Fibroblast of upper back skin (primary cell): ENCODE measurements around the gene COX7B.
"Not testable (repeated sequence)": the region's sequence is repeated elsewhere in the genome, so short reads cannot be mapped to it uniquely, and the experiment has no call there.

Experiments
- DNase-seq: peaks from one replicate; pipeline ENCODE4 v3.0.0-alpha.2; 2013

Gene COX7B, protein sequence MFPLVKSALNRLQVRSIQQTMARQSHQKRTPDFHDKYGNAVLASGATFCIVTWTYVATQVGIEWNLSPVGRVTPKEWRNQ

DNA sequence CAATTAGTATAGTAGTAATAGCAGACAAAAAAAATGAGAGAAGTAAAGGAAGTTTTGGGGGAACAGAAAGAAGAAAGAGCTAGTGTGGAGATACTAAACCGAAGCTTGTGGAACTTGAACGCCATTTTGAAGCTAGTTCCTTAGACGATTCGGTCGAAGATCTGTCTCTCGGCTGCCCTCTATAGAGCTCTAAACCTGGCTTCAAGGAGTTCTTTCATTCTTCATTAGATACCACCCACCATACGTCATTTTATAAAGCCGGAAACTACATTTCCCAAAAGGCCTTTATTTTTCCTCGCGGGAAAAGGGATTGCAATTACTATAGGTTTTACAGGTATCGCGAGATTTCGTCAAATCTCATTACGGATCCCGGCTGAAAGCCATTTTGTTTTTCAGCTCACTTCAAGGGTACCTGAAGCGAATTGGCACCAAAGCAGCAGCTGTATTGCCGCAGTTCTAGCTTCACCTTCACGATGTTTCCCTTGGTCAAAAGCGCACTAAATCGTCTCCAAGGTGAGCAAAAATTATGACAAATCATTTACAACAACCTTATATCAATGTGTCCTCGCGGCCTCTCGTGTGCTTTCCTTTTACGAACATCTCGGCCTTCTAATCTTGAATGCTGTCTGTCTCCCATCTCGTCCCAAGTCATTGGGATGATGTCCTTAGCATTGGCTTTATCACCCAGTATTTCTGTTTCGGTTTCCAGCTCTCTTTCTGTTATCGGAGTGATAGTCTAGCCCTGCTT, at the start of gene COX7B:
Gene COX7B, plus strand, starts transcription at position 388 of the 748 bp plus-strand sequence. Its CDS starts 86 bp downstream, at position 474.
- peak; percentile 98 for DNase-seq

DNA sequence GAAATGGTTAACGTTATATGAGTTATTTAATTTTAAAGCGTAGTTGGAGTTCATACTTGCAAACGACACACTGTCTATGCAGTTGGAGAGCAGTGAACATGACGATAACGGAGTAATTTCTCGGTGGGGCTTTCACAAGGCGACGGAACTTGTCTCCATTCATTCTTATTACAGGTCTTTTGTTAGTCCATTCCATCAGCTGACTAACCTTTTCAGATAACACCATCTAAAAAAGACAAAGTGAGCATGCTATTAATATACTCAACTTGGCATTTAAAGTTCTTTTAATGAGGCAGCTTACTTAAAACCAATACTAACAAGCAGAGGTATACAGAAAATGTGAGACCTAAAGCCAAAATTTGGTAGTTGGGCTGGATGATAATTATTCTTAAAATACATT, 23.9 kb upstream of the COX7B start:
- no peak for DNase-seq

- DNase-seq, result not testable (repeated sequence)
Observed at GRCh38 chrX:77881418-77881817, 17.9 kb upstream of the COX7B start.

DNA sequence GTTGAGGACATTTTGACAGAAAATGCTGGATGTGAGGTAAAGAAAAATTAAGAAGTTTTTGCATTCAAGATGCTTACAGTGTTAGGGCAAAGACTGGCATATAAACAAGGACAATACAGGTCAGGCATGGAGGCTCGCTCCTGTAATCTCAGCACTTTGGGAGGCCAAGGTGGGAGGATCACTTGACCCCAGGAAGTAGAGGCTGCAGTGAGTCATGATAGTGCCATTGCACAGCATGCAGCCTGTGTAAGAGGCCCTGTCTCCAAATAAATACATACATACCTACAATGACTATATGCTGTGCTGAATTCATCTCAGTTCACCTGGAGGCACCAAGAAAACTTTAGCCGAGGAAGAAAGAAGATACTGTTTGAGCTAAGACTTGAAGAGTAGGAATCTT, 6.4 kb upstream of the COX7B start:
- no peak for DNase-seq

DNA sequence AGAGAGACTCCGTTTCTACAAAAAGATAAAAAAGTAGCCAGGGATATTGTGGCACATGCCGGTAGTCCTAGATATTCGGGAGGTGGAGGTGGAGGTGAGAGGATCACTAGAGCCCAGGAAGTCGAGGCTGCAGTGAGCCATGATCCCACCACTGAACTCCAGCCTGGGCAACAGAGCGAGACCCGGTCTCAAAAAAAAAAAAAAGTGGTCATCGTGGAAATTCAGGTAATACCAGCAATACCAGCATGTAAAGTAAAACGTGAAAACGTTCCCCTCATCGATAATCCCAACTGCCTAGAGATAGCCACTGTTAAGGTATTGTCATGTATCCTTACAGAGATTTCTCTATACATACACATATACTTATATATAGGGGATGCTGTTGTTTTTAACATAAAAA, 5.6 kb upstream of the COX7B start:
- no peak for DNase-seq

GRCh38 chrX:77894921-77895886, 4.1 kb upstream of the COX7B start, which contains the start of gene MAGT1:
Gene MAGT1 (minus strand): TSS chrX:77895435. CDS start chrX:77895410, 25 bp downstream.
- DNase-seq, result peak; percentile 97

DNA sequence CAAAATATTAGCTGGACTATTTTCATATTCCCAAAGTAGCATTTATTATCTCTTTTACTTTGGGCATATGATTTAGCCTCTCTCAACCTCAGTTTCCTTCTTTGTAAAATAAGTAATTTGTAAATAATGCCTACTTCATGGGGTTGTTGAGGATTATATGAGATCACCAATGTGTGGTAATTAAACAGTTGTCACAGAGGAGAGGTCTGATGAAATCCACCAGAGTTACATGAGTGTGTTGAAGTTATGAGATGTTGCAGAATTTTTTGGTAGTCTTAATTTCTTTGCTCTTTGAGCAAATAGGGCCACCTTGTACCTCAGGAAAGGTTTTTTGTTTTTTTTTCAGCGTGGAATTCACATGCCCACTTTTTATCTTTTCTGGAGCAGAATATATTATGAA, 1.4 kb downstream of the COX7B start:
- no peak for DNase-seq

GRCh38 chrX:77901506-77901905, 2.2 kb downstream of the COX7B start:
- DNase-seq, result no peak

DNA sequence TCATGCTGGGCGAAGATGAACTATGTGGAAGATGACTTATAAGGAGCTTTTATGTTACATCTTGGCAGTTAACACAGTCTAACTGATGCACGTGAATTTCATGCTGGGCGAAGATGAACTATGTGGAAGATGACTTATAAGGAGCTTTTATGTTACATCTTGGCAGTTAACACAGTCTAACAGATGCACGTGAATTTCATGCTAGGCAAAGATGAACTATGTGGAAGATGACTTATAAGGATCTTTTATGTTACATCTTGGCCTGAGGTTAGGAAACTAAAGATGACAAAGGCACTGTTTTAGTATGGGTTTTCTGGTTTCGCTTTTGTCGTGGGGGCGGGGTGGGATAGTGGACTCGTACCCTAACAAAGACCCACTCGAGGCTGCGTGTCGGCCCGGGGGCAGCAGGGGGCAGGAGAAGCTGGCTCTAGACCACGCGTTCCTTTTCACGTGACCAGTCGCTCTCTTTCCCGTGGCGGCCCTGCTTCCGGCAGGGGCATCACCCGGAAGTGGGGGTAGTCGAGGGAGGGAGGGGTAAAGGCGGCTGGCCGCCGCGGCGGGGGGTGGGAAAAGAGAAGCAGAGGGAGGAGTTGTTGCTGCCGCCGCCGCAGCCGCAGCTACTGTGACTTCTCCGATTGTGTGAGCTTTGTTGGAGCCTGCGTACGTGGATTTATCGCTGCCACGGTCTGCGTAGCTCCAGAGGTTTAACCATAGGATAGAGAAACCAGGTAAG, 11.0 kb downstream of the COX7B start, which contains the start of gene ATP7A:
Gene ATP7A, plus strand, starts transcription at position 586 of the 733 bp plus-strand sequence. CDS start 60,949 bp downstream, outside the sequence.
- DNase-seq, result peak; percentile 91

- no peak for DNase-seq
Observed at GRCh38 chrX:77917294-77917933, 18.1 kb downstream of the COX7B start.

GRCh38 chrX:77918568-77918967, 19.3 kb downstream of the COX7B start:
- peak; percentile 25 for DNase-seq

DNA sequence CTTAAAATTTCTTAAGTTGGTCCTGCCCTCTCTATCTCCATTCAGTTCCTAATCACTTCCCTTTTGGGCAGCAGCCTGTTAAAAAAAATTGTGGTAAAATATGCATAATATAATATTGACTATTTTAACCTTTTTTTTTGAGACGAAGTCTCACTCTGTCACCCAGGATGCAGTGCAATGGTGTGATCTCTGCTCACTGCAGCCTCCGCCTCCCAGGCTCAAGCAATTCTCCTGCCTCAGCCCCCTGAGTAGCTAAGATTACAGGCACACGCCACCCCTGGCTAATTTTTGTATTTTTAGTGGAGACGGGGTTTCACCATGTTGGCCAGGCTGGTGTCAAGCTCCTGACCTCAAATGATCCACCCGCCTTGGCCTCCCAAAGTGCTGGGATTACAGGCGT, 20.1 kb downstream of the COX7B start:
- DNase-seq, result not testable (repeated sequence)

GRCh38 chrX:77922787-77923186, 23.5 kb downstream of the COX7B start:
- no peak for DNase-seq

- DNase-seq, result no peak
Observed at GRCh38 chrX:77924320-77924859, 25.1 kb downstream of the COX7B start.

DNA sequence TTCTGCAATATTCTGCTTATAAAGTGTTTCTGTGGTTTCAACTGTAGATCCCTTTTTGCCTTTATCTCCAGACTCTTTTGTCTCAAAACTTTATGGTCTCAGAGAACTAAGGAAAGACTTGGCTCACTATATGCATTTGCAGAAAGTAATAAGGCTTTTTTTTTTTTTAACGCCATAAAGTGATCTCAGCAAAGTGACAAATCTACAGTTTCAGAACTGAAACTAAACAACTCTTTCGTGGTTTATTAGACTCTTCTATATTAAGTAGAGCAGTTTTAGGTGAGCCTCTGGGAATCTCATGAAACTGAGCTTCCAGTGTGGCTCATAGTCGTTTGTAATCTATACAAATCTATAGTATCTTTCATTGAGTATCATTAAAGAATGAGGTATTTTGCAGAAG, 26.5 kb downstream of the COX7B start:
- no peak for DNase-seq

GRCh38 chrX:77930581-77930980, 31.3 kb downstream of the COX7B start:
- no peak for DNase-seq

DNA sequence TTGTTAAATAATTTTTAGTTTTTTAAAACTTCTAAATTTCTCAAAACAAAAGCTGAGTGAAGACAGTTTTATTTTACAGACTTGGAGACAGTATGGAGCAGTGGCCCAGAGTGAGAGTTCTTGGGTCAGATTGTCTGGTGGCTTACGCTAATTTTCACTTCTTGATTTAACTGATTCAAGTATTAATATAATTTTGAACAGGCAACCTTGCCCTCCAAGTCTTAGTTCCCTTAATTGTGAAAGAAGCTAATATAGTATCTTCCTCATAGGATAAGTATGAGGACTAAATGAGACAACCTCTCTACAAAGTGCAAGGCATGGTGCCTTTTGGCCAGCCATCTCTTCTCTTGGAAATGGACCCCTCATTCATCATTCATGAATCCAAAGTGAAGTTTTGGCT, 36.6 kb downstream of the COX7B start:
- no peak for DNase-seq

DNA sequence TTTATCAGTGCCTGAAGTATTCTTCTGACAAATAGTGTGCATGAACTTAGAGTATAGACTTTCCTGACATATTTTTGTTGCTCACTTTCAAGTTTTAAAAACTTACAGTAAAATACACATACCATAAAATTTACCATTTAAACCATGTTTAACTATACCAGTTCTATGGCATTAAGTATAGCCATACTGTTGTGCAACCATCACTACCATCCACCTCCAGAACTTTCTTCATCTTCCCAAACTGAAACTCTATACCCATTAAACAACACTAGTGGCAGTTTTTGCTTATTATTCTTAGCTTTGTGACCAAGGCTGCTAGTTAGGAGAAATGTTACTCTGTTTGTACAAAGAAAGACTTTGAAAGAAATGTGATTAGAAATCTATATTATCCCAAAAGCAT, 37.0 kb downstream of the COX7B start:
- no peak for DNase-seq

DNA sequence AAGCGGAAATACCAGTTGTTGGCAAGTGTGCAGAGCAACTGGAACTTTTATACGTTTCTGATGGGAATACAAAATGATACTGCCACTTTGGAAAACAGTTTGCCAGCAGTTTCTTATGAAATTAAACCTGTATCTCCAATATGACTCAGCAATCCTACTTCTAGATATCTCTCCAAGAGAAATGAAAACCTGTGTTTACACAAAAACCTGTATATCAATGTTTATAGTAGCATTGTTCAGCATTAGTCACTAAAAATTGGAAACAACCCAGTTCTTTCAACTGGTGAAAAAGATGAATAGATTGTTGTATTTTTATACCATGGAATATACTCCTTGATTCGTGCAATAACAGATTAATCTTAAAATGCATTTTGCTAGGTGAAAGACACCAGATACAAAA, 38.0 kb downstream of the COX7B start:
- no peak for DNase-seq

DNA sequence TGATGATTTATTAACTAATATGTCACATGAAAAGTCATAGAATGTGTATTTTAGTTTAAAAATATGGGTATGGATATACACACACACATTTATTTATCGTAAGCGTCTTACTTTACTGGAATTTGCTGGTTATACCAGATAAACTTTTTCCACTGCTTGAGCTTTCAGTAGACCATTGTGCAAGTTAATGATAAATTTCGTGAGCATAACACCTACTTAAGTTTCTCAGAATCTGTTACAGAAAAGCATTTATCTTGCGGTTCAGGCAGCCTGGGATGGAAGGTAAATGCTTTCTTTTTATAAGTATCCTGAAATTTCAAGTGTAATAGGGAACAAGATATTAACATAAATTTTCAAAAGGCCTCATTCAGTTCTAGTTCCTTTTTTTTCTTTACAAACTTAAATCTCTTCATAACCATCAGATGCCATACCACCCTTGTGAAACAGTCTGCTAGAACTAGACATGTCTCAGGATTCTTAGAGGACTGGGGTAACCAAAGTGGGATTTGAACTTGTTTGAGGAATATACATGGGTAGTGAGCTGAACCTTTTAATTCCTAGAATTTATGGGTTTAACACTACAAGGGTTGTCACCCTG, 38.9 kb downstream of the COX7B start:
- DNase-seq, result no peak

- DNase-seq, result not testable (repeated sequence)
Observed at GRCh38 chrX:77945031-77945430, 45.8 kb downstream of the COX7B start.
